HG02885 (cell line): ENCODE data around the gene FSIP1.

Experiments used
- ATAC-seq: cut with Tn5 transposase; IDR thresholded peaks from one replicate; pipeline ENCODE4 v1.9.1; 2021; ENCODE audit warnings: mild to moderate bottlenecking; ENCODE audit not compliant: unreplicated experiment, poor library complexity

The FSIP1 gene

GRCh38 chr15:39730552-39730951 lies 52.1 kb downstream of the FSIP1 start:
- no peak for ATAC-seq

- no peak for ATAC-seq
Observed at GRCh38 chr15:39729500-39729899, 53.1 kb downstream of the FSIP1 start.

DNA sequence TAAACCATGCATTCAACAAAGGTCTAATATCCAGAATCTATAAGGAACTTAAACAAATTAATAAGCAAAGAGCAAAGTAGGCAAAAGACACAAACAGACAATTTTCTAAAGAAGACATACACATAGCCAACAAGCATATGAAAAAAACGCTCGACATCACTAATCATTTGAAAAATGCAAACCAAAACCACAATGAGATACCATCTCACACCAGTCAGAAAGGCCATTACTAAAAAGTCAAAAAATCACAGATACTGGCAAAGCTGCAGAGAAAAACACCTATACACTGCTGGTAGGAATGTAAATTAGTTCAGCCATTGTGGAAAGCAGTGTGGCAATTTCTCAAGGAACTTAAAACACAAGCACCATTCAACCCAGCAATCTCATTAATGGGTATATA lies 53.8 kb downstream of the FSIP1 start:
- no peak for ATAC-seq

DNA sequence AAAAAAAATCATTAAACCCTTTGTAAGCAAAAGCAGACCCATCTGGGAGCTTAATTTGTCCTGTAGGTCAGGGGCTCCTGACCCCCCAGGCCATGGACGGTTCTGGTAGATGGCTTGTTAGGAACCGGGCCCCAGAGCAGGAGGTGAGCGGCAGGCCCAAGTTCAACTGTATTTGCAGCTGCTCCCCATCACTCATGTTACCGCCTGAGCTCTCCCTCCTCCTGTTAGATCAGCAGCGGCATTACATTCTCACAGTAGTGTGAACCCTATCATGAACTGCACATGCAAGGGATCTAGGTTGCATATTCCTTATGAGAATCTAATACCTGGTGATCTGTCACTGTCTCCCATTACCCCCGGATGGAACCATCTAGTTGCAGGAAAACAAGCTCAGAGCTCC lies 60.7 kb downstream of the FSIP1 start:
- no peak for ATAC-seq

DNA sequence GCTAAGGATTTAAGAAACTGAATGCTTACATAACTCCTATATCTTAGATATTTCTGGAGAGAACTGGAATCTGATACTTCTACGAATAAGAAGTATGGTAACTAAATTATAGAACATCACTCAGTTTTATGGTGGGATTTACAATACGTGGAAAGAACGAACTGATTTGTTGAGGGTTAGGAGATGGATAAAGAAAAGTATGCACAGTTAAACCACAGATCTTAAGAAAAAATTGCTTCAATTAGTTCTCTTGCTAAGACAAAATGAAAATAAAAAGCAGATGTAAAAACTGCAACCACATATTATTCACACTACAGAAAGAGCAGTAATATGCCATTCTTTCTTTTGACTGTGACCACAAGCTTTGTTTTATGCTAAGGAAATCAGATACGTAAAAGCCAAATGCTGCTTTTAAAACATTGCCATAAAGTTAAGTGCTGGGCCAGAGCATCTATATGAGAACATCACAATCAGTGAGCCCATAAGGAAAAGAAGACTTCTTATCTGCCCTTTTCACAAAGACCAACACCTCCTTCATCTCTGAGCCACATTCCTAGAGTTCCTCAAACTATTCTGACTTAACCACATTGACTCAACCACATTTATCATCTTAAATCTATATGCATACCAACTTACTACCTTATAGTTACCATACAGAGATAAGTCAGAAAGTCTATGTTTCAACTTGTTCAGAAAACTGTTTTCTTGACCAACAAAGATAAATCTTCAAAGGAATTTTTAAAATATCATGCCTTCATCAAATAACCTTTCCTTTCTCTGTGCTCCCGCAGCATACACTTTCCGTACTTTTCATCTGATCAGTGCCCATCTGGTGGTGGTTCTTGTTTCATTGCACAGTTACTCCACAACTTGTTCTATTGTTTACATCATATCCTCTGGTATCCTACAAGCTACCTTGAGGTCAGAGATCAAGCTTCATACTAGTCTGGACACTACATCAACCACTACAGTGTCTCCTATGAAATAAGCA lies 61.7 kb downstream of the FSIP1 start:
- ATAC-seq = no peak

DNA sequence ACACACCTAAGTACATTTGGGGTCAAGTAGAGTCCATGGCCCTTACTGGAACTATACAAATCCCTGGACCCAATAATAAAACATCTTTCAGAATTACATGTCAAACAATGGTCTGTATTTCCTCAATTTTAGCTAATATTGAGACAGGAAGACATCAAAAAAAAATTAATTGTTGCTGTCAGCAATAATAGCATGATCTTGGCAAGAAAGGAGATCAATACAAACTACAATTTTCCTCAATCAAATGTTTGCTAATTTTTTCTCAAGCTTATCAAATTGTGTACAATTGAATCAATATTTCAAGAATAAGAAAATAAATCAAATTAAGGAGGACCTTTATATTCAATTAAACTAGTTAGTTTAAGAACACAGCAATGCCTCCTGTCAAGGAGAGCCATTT lies 62.6 kb downstream of the FSIP1 start:
- no peak for ATAC-seq

GRCh38 chr15:39719109-39719508 lies 63.5 kb downstream of the FSIP1 start:
- no peak for ATAC-seq

GRCh38 chr15:39717134-39717533 lies 65.5 kb downstream of the FSIP1 start:
- ATAC-seq = no peak

DNA sequence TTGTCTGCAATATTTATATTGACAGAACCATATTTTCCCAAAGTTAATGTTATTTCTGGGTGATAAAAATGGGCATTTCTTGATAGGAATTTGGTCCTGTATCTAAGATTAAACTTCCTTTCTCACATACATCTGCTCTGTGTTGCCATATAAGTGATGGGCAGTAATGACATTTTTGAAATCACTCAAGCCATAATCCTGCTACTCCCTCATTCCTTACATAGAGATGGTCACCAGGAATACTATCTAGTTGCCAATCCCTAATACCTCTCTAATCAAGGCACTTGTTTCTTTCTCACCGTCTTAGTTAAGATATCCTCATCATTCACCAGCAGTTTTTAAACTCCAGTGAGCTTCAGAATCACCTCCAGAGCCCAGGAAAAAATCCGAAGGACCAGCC lies 68.4 kb downstream of the FSIP1 start:
- no peak for ATAC-seq

DNA sequence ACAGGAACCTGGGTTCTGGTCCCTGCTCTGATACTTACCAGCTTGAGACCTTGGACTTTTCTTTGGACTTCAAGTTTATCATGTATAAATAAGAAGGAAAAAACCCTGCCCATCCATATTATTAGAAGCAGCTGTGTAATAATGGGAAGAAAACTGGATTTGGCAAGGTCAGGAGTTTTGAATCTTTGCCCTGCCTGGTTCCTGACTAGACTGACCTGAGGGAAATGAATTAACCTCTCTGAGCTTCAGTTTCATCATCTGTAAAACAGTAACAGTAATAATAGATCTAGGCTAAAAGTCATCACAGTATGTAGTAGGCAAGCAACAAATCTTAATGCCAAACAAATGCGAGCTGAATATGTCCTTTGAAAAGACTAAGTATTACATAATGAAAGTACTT lies 68.8 kb downstream of the FSIP1 start:
- no peak for ATAC-seq

DNA sequence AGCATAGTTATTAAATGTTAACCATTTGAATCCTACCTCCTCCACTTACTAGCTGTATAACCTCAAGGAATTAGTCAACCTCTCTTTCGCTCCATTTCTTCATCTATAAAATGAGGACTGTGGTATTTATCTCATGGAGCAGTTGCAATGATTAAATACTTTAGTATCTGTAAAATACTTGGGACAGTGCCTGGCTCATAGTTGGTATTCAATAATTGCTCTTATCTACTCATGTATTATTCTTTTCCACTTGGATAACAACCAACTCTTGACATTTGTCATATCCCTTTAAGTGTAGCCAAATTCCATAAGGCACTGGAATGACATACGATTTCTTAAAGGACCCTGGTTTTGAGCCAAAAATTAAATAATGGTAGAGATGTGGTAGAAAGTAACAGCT lies 72.0 kb downstream of the FSIP1 start:
- no peak for ATAC-seq

DNA sequence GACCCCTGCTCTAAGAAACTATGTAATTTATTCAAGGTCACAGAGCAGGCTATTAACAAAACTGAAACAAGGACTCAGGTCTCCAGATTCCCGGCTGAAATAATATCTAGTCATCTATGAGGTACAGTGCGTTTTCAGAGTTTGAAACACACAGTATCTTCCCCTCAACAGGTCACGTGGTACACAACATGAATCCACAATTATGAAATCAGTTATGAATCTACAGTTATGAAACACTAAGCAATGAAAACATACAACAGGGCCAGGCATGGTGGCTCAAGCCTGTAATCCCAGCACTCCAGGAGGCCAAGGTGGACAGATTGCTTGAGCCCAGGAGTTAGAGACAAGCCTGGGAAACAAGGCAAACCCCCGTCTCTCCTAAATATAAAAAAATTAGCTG lies 72.7 kb downstream of the FSIP1 start:
- ATAC-seq = no peak

- ATAC-seq = no peak
Observed at GRCh38 chr15:39706206-39706605, 76.4 kb downstream of the FSIP1 start.

DNA sequence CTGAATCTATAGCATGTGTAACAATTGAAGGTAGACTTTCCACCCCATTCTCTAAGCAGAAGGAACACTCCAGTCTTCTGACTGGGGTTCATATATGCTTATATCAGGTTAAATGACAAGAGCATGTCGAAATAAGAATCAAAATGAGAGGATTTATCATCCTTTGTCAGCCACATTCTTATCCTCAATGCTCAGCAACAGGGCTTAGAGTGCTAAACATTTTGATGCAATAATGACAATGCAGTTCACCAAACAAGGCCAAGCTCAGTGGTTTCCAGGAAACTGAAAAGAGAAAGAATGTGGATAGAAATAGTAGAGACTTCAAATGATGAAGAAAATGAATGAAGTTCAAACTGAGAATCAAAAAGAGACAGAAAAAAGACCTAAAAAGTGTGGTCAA lies 78.0 kb downstream of the FSIP1 start:
- no peak for ATAC-seq

DNA sequence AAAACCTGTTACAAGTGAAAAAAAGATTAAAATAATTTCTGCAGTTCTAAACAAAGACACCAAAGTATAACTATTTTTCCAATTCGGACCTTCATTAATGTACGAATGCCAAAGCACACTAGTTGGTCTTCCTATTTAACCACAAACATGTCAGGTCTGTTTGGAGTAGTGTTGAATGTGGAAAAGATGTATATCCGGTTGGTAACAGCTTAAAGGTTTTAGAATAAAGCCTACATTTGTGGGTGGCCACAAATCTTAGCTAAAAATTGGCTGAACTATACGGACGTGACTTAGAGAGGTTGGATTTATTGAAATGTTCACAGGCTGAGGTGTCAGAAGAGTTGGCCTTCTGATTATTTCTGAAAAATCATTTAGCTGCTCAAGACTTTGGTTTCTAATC lies 78.4 kb downstream of the FSIP1 start:
- ATAC-seq = no peak

GRCh38 chr15:39701988-39702387 lies 80.7 kb downstream of the FSIP1 start:
- ATAC-seq = no peak

GRCh38 chr15:39700375-39700700 lies 82.3 kb downstream of the FSIP1 start:
- ATAC-seq = no peak

DNA sequence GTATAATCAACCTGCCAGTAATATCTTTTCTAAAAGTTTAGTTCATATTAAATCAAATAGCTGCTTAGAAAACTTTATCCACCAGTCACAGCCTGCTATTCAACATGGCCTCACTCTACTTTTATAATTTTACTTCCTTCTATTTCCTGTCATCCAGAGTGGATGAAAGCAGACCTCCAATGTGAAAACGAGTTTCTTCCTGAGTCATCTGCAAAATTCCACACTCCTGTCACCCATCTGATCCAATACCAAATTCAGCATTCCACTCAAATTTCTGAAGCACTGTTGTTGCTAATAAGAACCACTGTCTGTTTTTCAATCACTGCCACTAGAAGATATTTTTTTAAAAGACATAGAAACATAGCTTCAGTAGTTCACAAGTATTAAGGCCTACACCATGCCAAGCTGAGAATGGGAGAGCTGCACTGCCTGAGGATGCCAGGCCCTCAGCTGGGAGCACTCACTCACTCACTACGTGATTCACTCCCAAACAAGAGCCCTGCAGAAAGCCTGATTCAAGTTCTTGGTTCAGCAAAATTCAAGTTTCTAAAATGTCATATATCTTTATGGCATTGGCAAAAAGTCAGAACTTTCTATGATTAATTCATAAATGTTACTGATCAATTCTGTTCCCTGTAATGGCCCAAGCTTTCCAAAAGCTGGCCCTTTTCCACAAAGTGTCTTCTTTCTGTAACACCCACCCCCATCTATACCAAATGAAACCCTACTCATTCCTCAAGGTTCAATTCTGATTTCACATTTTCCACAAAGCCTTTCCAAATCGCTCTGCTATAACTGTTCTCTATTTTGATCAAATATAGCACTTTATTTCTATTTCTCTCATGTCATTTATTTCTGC lies 82.9 kb downstream of the FSIP1 start:
- ATAC-seq = no peak

DNA sequence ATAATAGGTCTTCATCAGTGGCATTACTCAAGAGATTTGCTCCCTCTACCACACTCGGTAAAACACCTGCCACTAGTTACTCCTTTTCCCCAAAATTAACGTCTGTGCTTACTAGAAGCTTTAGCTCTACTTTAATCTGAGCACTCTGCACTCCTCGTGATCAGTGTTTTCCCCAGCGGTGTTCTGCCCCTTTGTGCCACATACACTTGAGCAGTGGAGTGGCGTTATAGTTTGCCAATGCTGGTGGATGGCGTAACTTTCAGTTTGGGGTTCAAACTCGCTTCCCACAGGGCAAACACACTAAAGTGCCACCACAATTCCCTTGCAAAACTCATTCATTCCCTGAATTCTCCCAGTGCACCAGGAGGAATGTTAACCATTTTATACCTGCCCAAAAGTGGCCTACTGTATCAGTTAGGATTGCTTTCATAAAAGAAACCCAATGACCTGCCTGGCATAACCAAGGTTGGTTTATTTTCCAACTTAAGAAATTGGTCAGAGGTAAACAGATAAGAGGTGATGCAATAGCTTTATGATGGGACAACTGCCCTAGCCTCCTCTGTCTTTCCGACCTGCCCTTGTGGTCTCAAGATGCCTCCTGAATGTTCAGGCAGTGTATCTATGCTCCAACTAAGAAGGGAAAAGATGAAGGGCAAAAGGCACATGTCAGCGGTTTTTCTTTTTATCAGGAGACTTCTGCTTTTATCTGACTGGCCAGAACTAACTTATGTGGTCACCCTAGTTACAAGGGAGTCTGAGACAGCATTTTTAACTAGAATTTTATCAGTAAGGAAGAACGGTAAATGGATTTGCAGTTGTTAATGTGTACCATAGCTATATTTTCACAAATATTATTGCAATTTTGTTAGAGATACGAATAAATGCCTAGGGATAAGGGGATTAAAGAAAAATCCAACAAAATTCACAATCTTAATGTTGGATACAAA lies 83.9 kb downstream of the FSIP1 start:
- ATAC-seq = no peak

- no peak for ATAC-seq
Observed at GRCh38 chr15:39697509-39697908, 85.1 kb downstream of the FSIP1 start.
